DMS53 (cell line): ENCODE results near the gene TPRN.
A peak's percentile ranks its signal among the peaks of the same experiment; 100 is the strongest.
"Not testable (repeated sequence)": the region's sequence is repeated elsewhere in the genome, so short reads cannot be mapped to it uniquely, and the experiment has no call there.

ENCODE experiments used
- DNase-seq: peaks from one replicate; lab custom pipeline; 2025; lab: John Stamatoyannopoulos, UW

TPRN gene, protein sequence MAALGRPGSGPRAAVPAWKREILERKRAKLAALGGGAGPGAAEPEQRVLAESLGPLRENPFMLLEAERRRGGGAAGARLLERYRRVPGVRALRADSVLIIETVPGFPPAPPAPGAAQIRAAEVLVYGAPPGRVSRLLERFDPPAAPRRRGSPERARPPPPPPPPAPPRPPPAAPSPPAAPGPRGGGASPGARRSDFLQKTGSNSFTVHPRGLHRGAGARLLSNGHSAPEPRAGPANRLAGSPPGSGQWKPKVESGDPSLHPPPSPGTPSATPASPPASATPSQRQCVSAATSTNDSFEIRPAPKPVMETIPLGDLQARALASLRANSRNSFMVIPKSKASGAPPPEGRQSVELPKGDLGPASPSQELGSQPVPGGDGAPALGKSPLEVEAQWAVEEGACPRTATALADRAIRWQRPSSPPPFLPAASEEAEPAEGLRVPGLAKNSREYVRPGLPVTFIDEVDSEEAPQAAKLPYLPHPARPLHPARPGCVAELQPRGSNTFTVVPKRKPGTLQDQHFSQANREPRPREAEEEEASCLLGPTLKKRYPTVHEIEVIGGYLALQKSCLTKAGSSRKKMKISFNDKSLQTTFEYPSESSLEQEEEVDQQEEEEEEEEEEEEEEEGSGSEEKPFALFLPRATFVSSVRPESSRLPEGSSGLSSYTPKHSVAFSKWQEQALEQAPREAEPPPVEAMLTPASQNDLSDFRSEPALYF

DNA sequence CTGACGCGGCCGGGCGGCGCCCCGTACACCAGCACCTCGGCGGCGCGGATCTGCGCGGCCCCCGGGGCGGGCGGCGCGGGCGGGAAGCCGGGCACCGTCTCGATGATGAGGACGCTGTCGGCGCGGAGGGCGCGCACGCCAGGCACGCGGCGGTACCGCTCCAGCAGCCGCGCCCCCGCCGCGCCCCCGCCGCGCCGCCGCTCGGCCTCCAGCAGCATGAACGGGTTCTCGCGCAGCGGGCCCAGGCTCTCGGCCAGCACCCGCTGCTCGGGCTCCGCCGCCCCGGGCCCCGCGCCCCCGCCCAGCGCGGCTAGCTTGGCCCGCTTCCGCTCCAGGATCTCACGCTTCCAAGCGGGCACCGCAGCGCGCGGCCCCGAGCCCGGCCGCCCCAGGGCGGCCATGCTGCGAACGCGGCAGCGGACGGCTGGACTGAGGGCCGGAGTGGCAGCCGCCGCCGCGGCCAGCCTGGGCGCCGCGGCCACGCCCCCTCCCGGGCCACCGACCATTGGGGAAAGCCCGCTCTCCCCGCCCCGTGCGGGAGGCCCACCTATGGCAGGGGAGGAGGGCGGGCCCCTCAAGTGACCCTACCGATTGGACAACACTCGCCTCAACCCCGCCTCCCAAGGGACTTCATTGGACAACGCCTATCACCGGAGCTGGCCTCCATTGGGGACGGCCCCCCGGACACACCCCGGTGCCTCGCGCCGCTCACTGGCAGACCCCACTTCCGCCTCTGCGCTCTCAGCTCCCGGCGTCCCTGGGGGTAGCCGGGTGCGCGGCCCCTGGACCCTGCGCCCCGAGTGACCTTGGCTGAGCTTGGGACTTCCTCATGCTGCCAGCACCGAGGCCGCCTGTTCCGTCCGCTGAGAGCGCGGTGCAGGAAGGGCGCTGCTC is at the start of gene TPRN:
TSS of gene TPRN (minus strand) at position 431 of the 894 bp plus-strand sequence. CDS start at position 401, 30 bp downstream.
- peak; percentile 100 for DNase-seq

- DNase-seq: no peak
Observed at GRCh38 chr9:137247916-137248175, 47.3 kb upstream of the TPRN start.

- DNase-seq: no peak
Observed at GRCh38 chr9:137247135-137247915, 46.8 kb upstream of the TPRN start.

- DNase-seq: peak; percentile 46
Observed at GRCh38 chr9:137245450-137246421, 45.2 kb upstream of the TPRN start.

GRCh38 chr9:137244486-137245449 is 44.2 kb upstream of the TPRN start:
- DNase-seq: peak; percentile 65

DNA sequence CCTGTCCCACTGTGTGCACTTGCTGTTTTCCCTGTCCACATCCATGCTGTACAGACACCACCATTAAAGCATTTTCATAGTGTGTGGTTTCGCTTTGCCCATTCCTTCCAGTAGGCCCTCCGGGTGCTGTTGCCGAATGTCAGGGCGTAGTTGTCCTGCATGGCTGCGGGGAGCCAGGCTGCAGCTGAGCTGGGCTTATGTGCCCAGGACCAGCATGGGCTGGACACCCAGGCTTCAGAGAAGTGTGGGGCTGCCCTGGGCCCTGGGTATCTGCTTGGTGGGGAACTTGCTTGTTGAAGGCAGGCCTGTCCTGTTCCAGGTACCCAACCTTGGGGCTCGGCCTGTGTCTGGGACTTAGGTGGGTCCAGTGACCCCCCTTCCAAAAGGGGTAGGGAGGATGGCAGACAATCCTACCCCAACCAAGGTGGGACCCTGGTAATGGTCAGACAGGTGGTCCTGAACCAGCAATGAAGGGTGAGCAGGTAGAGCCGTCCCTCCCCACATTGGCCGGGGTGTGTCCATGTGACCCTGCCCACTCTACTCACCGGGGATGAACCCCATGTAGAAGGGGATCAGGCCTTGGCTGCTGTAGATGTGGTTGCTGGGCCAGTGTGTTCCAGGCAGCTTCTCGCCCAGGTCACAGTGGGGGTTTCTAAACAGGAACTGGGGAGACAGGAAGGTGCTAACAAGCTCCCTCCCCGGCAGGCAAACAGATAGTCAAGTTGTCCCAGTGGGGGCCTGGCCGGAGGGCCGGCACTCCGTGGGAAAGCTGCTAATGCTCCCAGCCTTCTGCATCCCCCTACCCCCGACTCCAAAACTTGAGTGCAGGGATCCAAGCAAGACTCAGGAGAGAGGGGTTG is 43.3 kb upstream of the TPRN start:
- peak; percentile 65 for DNase-seq

DNA sequence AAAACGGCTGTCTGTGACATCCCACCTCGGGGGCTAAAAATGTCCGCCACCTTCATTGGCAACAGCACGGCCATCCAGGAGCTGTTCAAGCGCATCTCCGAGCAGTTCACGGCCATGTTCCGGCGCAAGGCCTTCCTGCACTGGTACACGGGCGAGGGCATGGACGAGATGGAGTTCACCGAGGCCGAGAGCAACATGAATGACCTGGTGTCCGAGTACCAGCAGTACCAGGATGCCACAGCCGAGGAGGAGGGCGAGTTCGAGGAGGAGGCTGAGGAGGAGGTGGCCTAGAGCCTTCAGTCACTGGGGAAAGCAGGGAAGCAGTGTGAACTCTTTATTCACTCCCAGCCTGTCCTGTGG is 42.7 kb upstream of the TPRN start:
- DNase-seq: not testable (repeated sequence)

DNA sequence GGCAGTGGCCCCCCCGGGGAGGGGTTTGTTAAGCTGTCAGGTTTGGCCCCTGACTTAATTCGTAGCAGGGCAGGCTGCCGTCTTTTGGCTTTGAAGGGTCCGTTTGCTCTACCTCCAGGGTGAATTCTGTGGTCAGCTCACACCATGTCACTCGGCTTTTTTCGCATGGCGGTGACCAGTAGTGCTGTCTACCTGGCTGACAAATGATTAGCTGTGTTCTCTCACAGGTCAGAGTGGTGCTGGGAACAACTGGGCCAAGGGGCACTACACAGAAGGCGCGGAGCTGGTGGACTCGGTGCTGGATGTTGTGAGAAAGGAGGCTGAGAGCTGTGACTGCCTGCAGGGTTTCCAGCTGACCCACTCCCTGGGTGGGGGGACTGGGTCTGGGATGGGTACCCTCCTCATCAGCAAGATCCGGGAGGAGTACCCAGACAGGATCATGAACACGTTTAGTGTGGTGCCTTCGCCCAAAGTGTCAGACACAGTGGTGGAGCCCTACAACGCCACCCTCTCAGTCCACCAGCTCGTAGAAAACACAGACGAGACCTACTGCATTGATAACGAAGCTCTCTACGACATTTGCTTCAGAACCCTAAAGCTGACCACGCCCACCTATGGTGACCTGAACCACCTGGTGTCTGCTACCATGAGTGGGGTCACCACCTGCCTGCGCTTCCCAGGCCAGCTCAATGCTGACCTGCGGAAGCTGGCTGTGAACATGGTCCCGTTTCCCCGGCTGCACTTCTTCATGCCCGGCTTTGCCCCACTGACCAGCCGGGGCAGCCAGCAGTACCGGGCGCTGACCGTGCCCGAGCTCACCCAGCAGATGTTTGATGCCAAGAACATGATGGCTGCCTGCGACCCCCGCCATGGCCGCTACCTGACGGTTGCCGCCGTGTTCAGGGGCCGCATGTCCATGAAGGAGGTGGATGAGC is 42.0 kb upstream of the TPRN start:
- DNase-seq: no peak

GRCh38 chr9:137241490-137242268 is 41.1 kb upstream of the TPRN start:
- DNase-seq: peak; percentile 71

GRCh38 chr9:137240841-137241489 is 40.4 kb upstream of the TPRN start, which contains the start of gene TUBB4B:
TUBB4B (plus strand) TSS chr9:137241287; CDS start chr9:137241361, 74 bp downstream.
- DNase-seq: peak; percentile 100

DNA sequence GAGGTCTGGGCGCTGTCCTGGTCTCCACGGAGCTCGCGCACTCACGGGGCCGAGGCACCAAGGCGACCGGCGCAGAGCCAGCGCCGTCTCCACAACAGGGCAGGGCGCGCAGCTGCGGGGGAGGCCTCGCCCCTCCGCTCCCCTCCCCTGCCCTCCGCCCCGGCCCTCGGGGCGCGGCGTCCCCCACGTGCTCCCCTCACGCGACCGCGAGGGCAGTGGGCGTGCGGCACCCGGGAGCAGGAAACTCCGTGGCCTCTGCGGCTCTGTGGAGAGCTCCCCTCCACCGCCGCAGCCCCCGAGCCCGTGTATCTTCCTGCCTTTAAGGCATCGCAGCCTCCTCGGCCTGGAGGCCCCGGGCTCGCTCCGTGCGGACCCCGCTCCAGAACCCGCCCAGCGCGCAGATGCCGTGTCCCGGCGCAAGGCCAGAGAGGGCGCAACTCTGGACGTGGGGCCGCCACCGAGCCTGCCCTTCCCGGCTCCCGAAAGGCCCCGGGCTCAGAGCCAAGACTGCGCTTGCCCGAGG is 39.8 kb upstream of the TPRN start:
- DNase-seq: peak; percentile 90

GRCh38 chr9:137239541-137240200 is 39.1 kb upstream of the TPRN start:
- DNase-seq: not testable (repeated sequence)

GRCh38 chr9:137237759-137238726 is 37.5 kb upstream of the TPRN start:
- DNase-seq: peak; percentile 97

DNA sequence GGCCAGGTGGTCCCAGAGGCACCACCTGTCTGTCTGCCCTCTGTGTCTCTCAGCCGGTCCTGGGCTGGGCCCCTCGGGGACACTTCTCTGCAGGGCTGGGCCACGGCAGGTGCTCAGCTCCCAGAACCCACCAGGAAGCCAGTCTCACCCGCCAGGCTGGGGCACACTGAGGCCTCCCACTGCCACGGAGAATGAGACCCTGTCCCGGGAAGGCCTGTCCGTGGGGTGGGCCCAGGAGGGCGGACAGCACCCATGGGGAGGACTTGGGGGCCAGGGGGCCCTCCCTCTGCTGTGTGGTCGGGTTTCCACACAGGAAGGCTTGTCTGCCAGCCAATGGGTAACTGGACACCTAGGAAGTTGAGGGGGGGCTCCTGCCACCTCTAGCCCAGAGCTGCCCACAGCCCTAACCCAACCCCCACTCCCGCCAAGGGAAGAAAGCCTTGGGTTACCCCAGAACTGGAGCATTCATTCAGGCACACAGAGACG is 36.4 kb upstream of the TPRN start:
- DNase-seq: peak; percentile 56
